B cell (primary cell): ENCODE results near the gene RAB33B.
"Not testable (repeated sequence)": the region's sequence is repeated elsewhere in the genome, so short reads cannot be mapped to it uniquely, and the experiment has no call there.

Experiments
- EZH2 ChIP-seq: IDR thresholded peaks from 2 replicates; pipeline ENCODE4 v1.6.1; 2012; ENCODE audit warnings: borderline replicate concordance, low read depth, mild to moderate bottlenecking, moderate library complexity, low read length; ENCODE audit not compliant: insufficient read depth, poor library complexity, severe bottlenecking
- TF ChIP-seq, protein P1 (sequence below): fragments of 200-600 bp; IDR thresholded peaks from one replicate; pipeline ENCODE4 v1.8.0; 2022; ENCODE audit warnings: antibody characterized with exemption, mild to moderate bottlenecking

- TF ChIP-seq EZH2: not testable (repeated sequence)
- TF ChIP-seq, protein P1, sequence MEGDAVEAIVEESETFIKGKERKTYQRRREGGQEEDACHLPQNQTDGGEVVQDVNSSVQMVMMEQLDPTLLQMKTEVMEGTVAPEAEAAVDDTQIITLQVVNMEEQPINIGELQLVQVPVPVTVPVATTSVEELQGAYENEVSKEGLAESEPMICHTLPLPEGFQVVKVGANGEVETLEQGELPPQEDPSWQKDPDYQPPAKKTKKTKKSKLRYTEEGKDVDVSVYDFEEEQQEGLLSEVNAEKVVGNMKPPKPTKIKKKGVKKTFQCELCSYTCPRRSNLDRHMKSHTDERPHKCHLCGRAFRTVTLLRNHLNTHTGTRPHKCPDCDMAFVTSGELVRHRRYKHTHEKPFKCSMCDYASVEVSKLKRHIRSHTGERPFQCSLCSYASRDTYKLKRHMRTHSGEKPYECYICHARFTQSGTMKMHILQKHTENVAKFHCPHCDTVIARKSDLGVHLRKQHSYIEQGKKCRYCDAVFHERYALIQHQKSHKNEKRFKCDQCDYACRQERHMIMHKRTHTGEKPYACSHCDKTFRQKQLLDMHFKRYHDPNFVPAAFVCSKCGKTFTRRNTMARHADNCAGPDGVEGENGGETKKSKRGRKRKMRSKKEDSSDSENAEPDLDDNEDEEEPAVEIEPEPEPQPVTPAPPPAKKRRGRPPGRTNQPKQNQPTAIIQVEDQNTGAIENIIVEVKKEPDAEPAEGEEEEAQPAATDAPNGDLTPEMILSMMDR: not testable (repeated sequence)
These were observed 39.2 kb upstream of the RAB33B start for GRCh38 chr4:139414671-139415210.
